Suppressor macrophage (primary cell): Measurements from ENCODE around the gene GNPDA1.
"Not testable (repeated sequence)": the region's sequence is repeated elsewhere in the genome, so short reads cannot be mapped to it uniquely, and the experiment has no call there.

Experiments
- DNase-seq, 4 experiments: peaks; one replicate each; pipeline ENCODE4 v3.0.0-alpha.2; 2020 to 2022
- total RNA-seq, 17 experiments: gene quantifications; one replicate each; lab custom pipeline; 2026; ENCODE audit warnings: mixed read lengths in 6 of 17, inconsistent platforms in 3 of 17; lab: John Stamatoyannopoulos, UW

Gene GNPDA1
- total RNA-seq = 31.1 to 234 (median 169) reads per million in 17 experiments

DNA sequence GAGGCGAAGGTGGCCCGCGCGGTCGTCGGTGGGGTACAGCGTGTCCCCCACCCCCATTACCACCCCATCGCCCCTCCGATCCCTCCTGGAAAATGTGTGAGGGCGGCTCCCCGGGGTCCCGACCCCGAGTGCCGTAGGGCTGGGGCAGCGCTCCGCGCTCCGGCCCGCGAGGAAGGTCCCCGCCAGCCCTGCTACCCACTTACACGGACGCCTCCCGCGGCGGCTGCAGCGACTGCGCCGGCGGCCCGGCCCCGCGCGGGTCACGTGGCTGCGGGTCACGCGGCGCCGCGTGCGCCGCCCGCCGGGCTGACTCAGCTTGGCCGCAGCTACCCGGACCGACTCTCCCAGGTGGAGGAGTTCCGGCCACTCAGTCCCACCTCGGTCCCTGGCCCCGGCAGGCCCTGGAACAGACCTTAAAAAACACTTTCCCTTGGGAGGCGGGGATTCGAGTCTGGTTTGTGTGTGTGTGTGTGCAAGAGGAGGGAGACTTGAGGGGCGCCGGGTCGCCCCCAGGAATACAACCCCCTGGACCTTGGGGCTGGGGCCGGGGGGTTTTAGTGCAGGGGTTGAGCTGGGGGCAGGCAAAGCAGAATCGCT is at the start of gene GNPDA1:
Gene GNPDA1, minus strand, starts transcription at position 236 of the 597 bp plus-strand sequence. CDS start 992 bp downstream, outside the sequence.
- DNase-seq = peak; percentile 92 to 96 (median 94)

- DNase-seq = peak; percentile 62 to 84 (median 76)
Measured at GRCh38 chr5:142059304-142059940, 46.6 kb upstream of the GNPDA1 start.

GRCh38 chr5:142057697-142058056 is 44.9 kb upstream of the GNPDA1 start:
- no peak for DNase-seq

GRCh38 chr5:142056816-142057696 is 44.2 kb upstream of the GNPDA1 start:
- no peak for DNase-seq

DNA sequence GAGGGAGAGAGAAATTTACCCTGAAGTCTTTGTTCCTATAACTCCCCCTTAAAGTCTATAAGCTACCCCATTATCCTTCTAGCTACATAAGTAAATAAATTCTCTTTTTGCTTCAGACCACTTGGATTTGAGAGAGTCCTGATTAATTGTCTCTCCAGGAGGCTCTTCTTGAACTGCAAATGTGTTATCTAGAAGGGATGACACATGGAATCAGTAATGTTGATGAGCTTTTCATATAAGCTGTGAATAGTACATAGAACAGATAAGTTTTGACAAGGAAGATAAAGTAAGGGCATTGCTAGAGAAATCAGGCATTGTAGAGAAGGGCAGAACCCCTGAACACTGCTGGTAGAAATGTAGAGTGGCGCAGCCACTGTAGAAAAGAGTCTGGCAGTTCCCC is 42.5 kb upstream of the GNPDA1 start:
- no peak for DNase-seq

DNA sequence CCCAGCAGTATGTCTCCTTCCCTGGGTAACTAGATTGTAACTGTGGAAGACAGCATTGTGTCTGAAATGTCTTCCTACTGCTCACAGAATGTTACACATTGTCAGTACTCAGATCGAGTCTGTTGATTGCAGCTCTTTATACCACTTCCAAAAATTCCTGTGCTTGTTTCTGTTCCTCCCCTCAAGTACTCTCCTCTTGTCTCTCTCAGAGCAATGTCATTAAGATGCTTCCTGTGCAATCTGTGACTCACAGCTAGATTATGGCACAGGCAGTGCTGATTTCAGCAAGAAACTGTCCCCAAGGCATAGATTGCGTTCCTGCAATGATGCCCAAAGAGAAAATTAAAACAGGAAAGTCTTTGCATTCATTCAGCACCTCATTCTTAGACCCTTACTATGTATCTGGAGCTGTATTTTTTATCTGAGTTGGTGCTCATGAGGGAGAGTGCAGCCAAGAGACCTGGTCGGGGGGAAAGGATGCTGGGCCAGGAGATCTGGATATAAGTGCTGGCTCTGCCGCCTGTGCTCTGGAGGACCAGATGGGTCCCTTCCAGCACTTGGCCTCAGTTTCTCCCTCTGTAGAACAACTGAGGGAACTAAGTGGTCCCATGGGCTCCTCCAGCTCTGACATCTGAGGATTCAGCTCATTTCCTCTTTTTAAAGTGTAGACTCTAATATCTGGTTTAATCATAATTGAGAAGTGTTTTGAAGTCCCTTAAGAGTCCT is 40.8 kb upstream of the GNPDA1 start:
- peak; percentile 70 to 91 (median 81) for DNase-seq

- DNase-seq = peak in 3 of 4 experiments; percentile 22 to 72 (median 69)
Measured at GRCh38 chr5:142052026-142052425, 39.2 kb upstream of the GNPDA1 start.

- no peak for DNase-seq
Measured at GRCh38 chr5:142048272-142048671, 35.4 kb upstream of the GNPDA1 start.

DNA sequence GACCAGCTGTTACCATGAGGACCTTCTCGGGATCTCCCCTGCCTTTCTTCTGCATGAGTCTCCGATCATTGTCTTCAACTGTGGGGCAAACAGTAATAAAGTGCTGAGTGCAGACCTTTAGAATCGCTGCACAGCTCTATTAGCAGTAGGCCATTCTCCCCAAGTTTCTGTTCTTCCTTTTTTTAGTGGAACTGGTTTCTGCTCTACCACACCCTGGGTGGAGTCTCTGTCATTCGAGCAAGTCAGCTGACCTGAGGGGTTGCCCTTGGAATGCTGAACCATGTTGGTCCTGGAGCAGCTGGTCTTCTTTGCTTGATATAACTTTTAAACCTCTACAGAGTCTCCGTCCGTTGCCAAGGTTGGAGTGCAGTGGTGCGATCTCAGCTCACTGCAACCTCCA is 33.4 kb upstream of the GNPDA1 start:
- peak; percentile 63 to 88 (median 76) for DNase-seq

DNA sequence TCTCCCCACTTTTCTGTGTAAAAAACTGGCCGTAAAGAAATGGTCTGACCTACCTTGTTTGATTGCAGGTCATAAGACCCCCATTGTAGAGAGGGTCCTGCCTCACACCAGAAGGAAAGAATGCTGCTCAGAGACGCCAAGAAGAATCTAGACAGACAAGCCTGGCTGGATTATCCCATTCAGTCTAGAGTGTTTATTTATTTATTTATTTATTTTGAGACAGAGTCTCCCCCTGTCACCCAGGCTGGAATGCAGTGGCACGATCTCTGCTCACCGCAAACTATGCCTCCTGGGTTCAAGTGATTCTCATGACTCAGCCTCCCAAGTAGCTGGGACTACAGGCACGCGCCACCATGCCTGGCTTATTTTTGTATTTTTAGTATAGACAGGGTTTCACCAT is 28.1 kb upstream of the GNPDA1 start:
- not testable (repeated sequence) for DNase-seq

- no peak for DNase-seq
Measured at GRCh38 chr5:142040285-142040684, 27.5 kb upstream of the GNPDA1 start.

- DNase-seq = no peak
Measured at GRCh38 chr5:142038735-142039134, 25.9 kb upstream of the GNPDA1 start.

- not testable (repeated sequence) for DNase-seq
Measured at GRCh38 chr5:142037599-142037998, 24.8 kb upstream of the GNPDA1 start.

DNA sequence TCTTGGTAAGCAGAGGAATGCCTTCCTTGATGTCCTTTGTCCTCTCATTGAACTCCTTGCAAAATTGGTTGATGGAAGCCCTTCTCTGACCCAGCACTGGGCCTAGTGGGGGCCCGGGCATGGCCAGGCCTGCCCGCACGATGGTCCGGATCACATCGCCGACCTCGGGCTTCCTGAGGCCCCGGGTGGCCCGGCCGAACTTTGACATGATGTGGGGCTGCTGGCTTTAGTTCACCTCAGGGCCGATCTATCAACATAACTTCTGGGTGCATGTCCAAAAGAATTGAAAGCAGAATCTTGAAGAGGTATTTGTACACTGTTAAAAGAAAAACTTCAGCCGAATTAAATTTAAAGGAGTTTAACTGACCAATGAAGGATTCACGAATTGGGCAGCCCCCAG is 24.1 kb upstream of the GNPDA1 start:
- DNase-seq = no peak

- DNase-seq = no peak
Measured at GRCh38 chr5:142034994-142035393, 22.2 kb upstream of the GNPDA1 start.

DNA sequence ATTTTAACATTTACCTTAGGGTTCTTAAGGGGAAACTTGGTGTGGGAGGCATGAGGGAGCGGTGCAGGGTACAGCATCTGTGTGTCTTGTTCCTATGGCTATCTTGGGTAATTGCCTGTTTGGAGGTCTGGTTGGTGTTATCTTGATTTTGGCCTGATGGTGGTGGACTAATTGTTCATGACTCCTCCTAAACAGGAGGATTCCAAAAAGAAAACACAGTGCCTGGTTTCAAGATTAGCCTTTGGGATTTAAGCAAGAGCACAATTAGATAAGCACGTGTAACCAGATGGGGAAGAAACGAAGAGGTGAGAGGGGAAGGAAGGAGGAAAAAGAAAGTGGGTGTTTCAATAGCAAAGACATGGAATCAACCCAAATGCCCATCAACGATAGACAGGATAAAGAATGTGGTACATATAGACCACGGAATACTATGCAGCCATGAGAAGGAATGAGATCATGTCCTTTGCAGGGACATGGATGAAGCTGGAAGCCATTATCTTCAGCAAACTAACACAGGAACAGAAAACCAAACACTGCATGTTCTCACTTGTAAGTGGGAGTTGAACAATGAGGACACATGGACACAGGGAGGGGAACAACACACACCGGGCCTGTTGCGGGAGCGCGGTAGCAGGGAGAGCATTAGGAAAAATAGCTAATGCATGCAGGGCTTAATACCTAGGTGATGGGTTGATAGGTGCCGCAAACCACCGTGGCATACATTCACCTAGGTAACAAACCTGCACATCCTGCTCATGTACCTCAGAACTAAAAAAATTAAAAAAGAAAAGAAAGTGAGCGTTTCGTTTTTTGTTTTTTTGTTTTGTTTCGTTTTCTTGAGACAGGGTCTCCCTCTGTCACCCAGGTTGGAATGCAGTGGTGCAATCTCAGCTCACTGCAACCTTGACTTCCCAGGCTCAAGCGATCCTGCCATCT is 21.1 kb upstream of the GNPDA1 start:
- DNase-seq = not testable (repeated sequence)

DNA sequence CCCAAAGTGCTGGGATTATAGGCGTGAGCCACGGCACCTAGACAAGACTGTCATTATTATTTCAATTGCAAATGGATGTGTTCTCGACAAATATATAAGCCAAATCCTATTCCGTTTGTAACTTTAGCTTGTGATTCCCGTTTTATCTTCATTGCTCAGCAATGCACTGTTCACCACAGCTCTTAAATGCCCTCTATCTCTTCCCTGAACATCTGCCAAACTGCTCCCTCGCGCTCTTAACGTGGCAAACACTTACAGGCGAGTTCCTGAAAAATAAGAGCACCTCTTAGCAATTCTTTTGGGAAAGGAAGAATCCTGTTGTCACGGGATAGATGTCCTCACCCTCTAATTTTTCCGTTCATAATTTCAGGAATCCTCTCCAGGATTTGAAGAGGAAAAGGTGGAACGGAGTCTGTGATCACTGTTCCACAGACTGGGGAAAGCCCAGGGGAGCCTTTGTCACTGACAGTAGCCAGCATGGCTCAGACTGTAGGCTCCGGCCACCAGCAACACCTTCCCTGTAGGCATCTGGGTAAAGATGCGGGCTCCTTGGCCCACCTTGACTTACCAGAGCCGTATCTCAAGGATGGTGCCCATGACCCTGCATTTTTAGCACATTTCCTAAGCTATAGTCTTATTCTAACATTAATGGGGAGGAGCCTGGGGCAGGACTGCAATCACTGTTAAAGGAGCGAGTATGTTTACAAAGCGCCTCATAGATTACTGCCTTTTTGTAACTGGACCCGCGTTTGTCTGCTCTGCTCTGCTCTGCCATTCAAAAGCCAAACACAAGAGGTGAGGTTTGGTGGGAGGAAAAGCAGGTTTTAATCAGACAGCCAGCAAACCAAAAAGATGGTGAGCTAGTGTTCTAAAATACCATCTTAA is 20.2 kb upstream of the GNPDA1 start:
- no peak for DNase-seq

DNA sequence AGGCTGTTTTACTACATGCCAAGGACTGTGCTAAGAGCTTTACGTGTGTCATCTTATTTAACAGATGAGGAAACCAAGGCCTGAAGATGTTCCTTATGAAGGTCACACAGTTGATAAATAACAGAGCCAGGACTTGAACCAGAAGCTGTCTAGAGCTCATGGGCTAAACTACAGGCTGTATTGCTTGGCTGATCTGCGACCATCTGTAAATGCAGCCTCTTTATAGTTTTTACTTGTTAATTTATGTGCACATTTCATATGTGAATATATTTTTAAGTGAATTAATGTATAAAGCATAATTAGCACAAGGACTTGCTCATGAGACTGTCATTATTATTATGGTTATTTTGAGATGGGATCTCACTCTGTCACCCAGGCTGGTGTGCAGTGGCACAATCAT is 19.3 kb upstream of the GNPDA1 start:
- DNase-seq = no peak

DNA sequence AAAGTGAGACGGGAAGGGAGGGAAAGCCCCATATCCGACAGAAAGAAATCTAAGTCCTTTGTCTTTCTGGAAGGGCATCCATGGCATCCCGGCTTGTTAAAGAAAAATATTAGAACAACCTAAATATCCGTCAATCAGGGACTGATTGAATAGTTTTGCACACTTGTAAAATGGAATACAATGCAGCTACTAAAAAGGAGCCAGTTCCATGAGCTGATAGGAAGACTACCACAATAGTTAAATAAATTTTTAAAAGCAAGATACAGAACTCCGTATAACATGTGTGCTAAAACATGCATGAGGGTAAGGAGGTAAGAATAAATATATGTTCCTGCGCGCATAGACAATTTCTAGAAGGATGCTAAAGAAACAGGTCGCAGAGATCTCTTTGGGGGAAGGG is 12.8 kb upstream of the GNPDA1 start:
- no peak for DNase-seq

- DNase-seq = peak; percentile 92 to 96 (median 95)
Measured at GRCh38 chr5:142024771-142025304, 12.0 kb upstream of the GNPDA1 start.
